Endothelial cell of umbilical vein (primary cell): ENCODE results near the gene COL23A1. TPM values are rescaled to one million over a fixed set of nuclear protein-coding genes. Genes with fewer than 3 reads are reported as not detected.
A peak's percentile ranks its signal among the peaks of the same experiment; 100 is the strongest.

Experiments
- BruUV-seq: library from RNA; stranded (reverse); fragments of 400-500 nt; replicated peaks from 2 replicates; lab custom pipeline; 2021; lab: Mats Ljungman, UMichigan
- CTCF ChIA-PET: fragments of 300-600, 350-600 bp; sonication (Branson Sonifier 250); formaldehyde crosslinking; loops from one replicate; lab custom pipeline; 2021; ENCODE audit warnings: antibody characterized with exemption, inconsistent platforms; lab: Charles Lee
- POLR2A ChIA-PET: fragments of 300-600, 350-600 bp; sonication (Branson Sonifier 250); formaldehyde crosslinking; loops from one replicate; lab custom pipeline; 2021; ENCODE audit warnings: antibody characterized with exemption, inconsistent platforms; lab: Charles Lee
- DNase-seq: peaks from one replicate; pipeline ENCODE4 v3.0.0-alpha.2; 2011; ENCODE audit warnings: low read depth, low spot score
- FAIRE-seq: peaks from 2 replicates; lab custom pipeline; 2011; peaks lifted over from hg19 to GRCh38; lab: Jason Lieb, UNC
- H2AFZ ChIP-seq: 2 replicates; pipeline ENCODE4 v1.6.0; 2012; ENCODE audit warnings: low read depth, low read length, control low read depth, inconsistent platforms
- H3K27ac ChIP-seq: 2 replicates; pipeline ENCODE4 v1.5.1; 2011; ENCODE audit warnings: low read depth, mild to moderate bottlenecking, control low read depth, low read length, moderate library complexity; ENCODE audit not compliant: insufficient read depth
- H3K27me3 ChIP-seq, 2 experiments: 2 replicates each; pipeline versions ENCODE4 v1.6.0 to v1.6.1; 2011; ENCODE audit warnings: low read length in 2 of 2, mixed read lengths in 1 of 2; ENCODE audit not compliant: control insufficient read depth in 2 of 2, insufficient read depth in 2 of 2
- H3K36me3 ChIP-seq, 2 experiments: 2 replicates in 1 of 2; 3 replicates in 1 of 2; pipeline ENCODE4 v1.5.1; 2011; ENCODE audit warnings: low read length in 2 of 2, mild to moderate bottlenecking in 1 of 2, moderate library complexity in 1 of 2; ENCODE audit not compliant: control insufficient read depth in 2 of 2, insufficient read depth in 2 of 2; ENCODE audit errors: extremely low read depth in 1 of 2
- H3K4me1 ChIP-seq: 3 replicates; pipeline ENCODE4 v1.5.1; 2011; ENCODE audit warnings: mild to moderate bottlenecking, low read length; ENCODE audit not compliant: control insufficient read depth, insufficient read depth; ENCODE audit errors: extremely low read depth
- H3K4me2 ChIP-seq: 2 replicates; pipeline ENCODE4 v1.6.1; 2011; ENCODE audit warnings: low read length, control low read depth, mixed read lengths; ENCODE audit not compliant: insufficient read depth
- H3K4me3 ChIP-seq, 3 experiments: fragments of 200-600 bp in 1 of 3; sonication (generic), shearing (Covaris generic) in 1 of 3; replicated peaks in 1 of 3; 2 replicates each; pipeline ENCODE4 v1.5.1; 2011 to 2016; ENCODE audit warnings: control low read depth in 3 of 3, low read length in 3 of 3, mild to moderate bottlenecking in 2 of 3, inconsistent platforms in 1 of 3, low read depth in 1 of 3, moderate library complexity in 1 of 3; ENCODE audit not compliant: insufficient read depth in 1 of 3
- H3K79me2 ChIP-seq: 2 replicates; pipeline ENCODE4 v1.6.0; 2012; ENCODE audit warnings: low read length, inconsistent platforms; ENCODE audit not compliant: control insufficient read depth, insufficient read depth
- H3K9ac ChIP-seq: replicated peaks from 2 replicates; pipeline ENCODE3; 2011; ENCODE audit warnings: low read length, control low read depth; ENCODE audit not compliant: insufficient read depth; ENCODE audit errors: extremely low read depth
- H3K9me1 ChIP-seq: replicated peaks from 3 replicates; pipeline ENCODE4 v1.6.0; 2011; ENCODE audit warnings: mild to moderate bottlenecking, low read length; ENCODE audit not compliant: control insufficient read depth, insufficient read depth; ENCODE audit errors: extremely low read depth
- H3K9me3 ChIP-seq: replicated peaks from 2 replicates; pipeline ENCODE4 v1.5.1; 2012; ENCODE audit warnings: low read length, inconsistent platforms; ENCODE audit not compliant: control insufficient read depth, insufficient read depth
- H4K20me1 ChIP-seq: replicated peaks from 2 replicates; pipeline ENCODE3; 2011; ENCODE audit warnings: mild to moderate bottlenecking, low read length; ENCODE audit not compliant: control insufficient read depth, insufficient read depth; ENCODE audit errors: extremely low read depth
- CTCF ChIP-seq, 2 donors: IDR thresholded peaks; 1 replicate in 1 of 2; 2 replicates in 1 of 2; pipeline ENCODE4 v1.5.1; 2011; ENCODE audit warnings: low read length in 2 of 2, mild to moderate bottlenecking in 2 of 2, moderate library complexity in 2 of 2, control low read depth in 1 of 2, inconsistent platforms in 1 of 2, low read depth in 1 of 2; ENCODE audit not compliant: insufficient read depth in 1 of 2; ENCODE audit errors: extremely low read depth in 1 of 2
- EZH2 ChIP-seq: IDR thresholded peaks from 2 replicates; pipeline ENCODE4 v1.6.1; 2012; ENCODE audit warnings: borderline replicate concordance, low read depth, mild to moderate bottlenecking, moderate library complexity, low read length, inconsistent platforms; ENCODE audit not compliant: severe bottlenecking
- FOS ChIP-seq: IDR thresholded peaks from 2 replicates; pipeline ENCODE4 v1.6.1; 2011; ENCODE audit warnings: mild to moderate bottlenecking, low read length, moderate library complexity, borderline replicate concordance; ENCODE audit not compliant: insufficient read depth
- GATA2 ChIP-seq: IDR thresholded peaks from 2 replicates; pipeline ENCODE4 v1.7.0; 2011; ENCODE audit warnings: low read depth, mild to moderate bottlenecking, moderate library complexity, mixed read lengths, low read length; ENCODE audit not compliant: insufficient read length, insufficient read depth
- JUN ChIP-seq: IDR thresholded peaks from 2 replicates; pipeline ENCODE4 v1.6.1; 2011; ENCODE audit warnings: borderline replicate concordance, low read depth; ENCODE audit not compliant: insufficient read length, insufficient read depth
- MYC ChIP-seq: IDR thresholded peaks from one replicate; pipeline ENCODE4 v1.6.1; 2011; ENCODE audit warnings: mild to moderate bottlenecking, low read depth, low read length
- POLR2A ChIP-seq: IDR thresholded peaks from 2 replicates; pipeline ENCODE4 v1.6.1; 2012; ENCODE audit warnings: low read depth, mild to moderate bottlenecking, control low read depth, low read length
- POLR2AphosphoS5 ChIP-seq: IDR thresholded peaks from 2 replicates; pipeline ENCODE4 v1.6.1; 2012; ENCODE audit warnings: low read depth, mild to moderate bottlenecking, control low read depth, low read length, moderate library complexity; ENCODE audit not compliant: insufficient read depth
- dilution Hi-C: fragments of 300-500 bp; cut with MboI; formaldehyde crosslinking; loops from one replicate; pipeline ENCODE4 v1.15.0; 2019; ENCODE audit warnings: low sequenced_read_pairs; ENCODE audit not compliant: extremely low pct_ligation_motif_present
- intact Hi-C: fragments of 100-400 bp; cut with micrococcal nuclease; formaldehyde crosslinking; loops from one replicate; pipeline ENCODE4 v1.10.0; 2022
- polyA plus RNA-seq, 4 experiments: library from polyadenylated mRNA; depleted of rRNA in 3 of 4; stranded (reverse) in 3 of 4; unstranded in 1 of 4; fragments of >200 nt; gene quantifications; 2 replicates each; pipeline versions ENCODE4 v1.2.1 to v1.2.3, GENCODE V29; 2011 to 2012; ENCODE audit warnings: missing spikeins in 1 of 4
- total RNA-seq: library from RNA; stranded (reverse); gene quantifications from 2 replicates; pipeline ENCODE4 v1.2.3, GENCODE V29; 2021
- TF ChIP-seq, protein P1 (sequence below): IDR thresholded peaks from 2 replicates; pipeline ENCODE4 v1.6.1; 2011; ENCODE audit not compliant: insufficient read depth, insufficient read length

The COL23A1 gene
- total and polyA plus RNA-seq, 2 donors (not counting 3 experiments of a cell fraction or from before 2014, with no cell fraction given), result not detected

- Histone ChIP-seq H3K36me3 (peaks cover 20 to 24% of the 10 kb centered on the region in 2 experiments), H4K20me1 (peaks cover 4% of the 10 kb centered on the region), H3K27me3 (no peaks in the 10 kb centered on the region), H3K9me1 (no peaks in the 10 kb centered on the region), H2AFZ (peak within 1 kb of the TSS; percentile 58), H3K9ac (peak within 1 kb of the TSS; percentile 89), H3K27ac (peak within 1 kb of the TSS; percentile 65), H3K4me3 (peak within 1 kb of the TSS; percentile 66 to 93 (median 81)), H3K4me1 (peaks cover 22% of the 10 kb centered on the region), H3K9me3 (no peaks in the 10 kb centered on the region), H3K4me2 (peak within 1 kb of the TSS; percentile 69), H3K79me2 (peaks cover 52% of the 10 kb centered on the region)
- dilution Hi-C loops, result no loop called here
- DNase-seq (peak; percentile 96), FAIRE-seq (peak; percentile 98)
- BruUV-seq, result no TSS peak
- CTCF ChIA-PET, result interaction anchor here (0.9 to 1.1 kb wide), 4 partner anchors 9 to 129 kb away, joined by 3 to 9 read pairs (median 4); no protein-coding TSS in a partner anchor
- intact Hi-C loops, result loop anchor here (1.0 to 2.0 kb wide), 4 partner anchors 28 to 128 kb away; partner anchors contain the start of gene PHYKPL
- POLR2A ChIA-PET, result interaction anchor here (0.6 to 1.5 kb wide), 9 partner anchors 10 to 251 kb away, joined by 3 to 13 read pairs (median 4); partner anchors contain the start of gene NHP2
- TF ChIP-seq FOS, result no peak
- TF ChIP-seq POLR2A, result peak; percentile 100
- peak; percentile 100 for TF ChIP-seq POLR2AphosphoS5
- TF ChIP-seq, protein P1, sequence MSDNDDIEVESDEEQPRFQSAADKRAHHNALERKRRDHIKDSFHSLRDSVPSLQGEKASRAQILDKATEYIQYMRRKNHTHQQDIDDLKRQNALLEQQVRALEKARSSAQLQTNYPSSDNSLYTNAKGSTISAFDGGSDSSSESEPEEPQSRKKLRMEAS, result peak; percentile 15
Observed at GRCh38 chr5:178204182-178204934, 385.8 kb downstream of the COL23A1 start, which contains the start of gene HNRNPAB. Gene HNRNPAB, plus strand, starts transcription at chr5:178204533. Its CDS starts 305 bp downstream, at chr5:178204838.

- intact Hi-C loops (loop anchor here (1.0 to 2.0 kb wide), 4 partner anchors 29 to 127 kb away; partner anchors contain the start of gene PHYKPL), dilution Hi-C loops (no loop called here)
- TSS peak; percentile 80 for BruUV-seq
- DNase-seq (no peak), FAIRE-seq (no peak)
- Histone ChIP-seq H3K36me3 (peaks cover 14 to 18% of the 10 kb centered on the region in 2 experiments), H3K4me3 (peak overlapping the region; percentile 42 to 66 (median 57)), H2AFZ (peak overlapping the region; percentile 58), H3K27me3 (no peaks in the 10 kb centered on the region), H3K4me2 (peak overlapping the region; percentile 62), H3K27ac (peak overlapping the region; percentile 2), H3K9me1 (no peaks in the 10 kb centered on the region), H3K9me3 (no peaks in the 10 kb centered on the region), H4K20me1 (peaks cover 4% of the 10 kb centered on the region), H3K79me2 (peaks cover 46% of the 10 kb centered on the region), H3K9ac (peak overlapping the region; percentile 60), H3K4me1 (peaks cover 22% of the 10 kb centered on the region)
- TF ChIP-seq, protein P1, result no peak
- TF ChIP-seq MYC, result no peak
- no peak for TF ChIP-seq GATA2
- no peak for TF ChIP-seq CTCF (IDR thresholded peaks at IDR 0.05; ENCODE audit: extremely low read depth in 1 of 2, insufficient read depth in 1 of 2, low read depth in 1 of 2, low read length in 2 of 2)
- TF ChIP-seq JUN, result no peak
- no peak for TF ChIP-seq POLR2A
- no peak for TF ChIP-seq EZH2
- TF ChIP-seq FOS, result no peak
- no peak for TF ChIP-seq POLR2AphosphoS5
- ChIA-PET CTCF (interaction anchor here (0.9 to 1.1 kb wide), 2 partner anchors 34 to 128 kb away, joined by 3 to 9 read pairs; no protein-coding TSS in a partner anchor), POLR2A (interaction anchor here (0.7 to 1.5 kb wide), 8 partner anchors 10 to 128 kb away, joined by 3 to 13 read pairs (median 5); partner anchors contain the start of gene NHP2)
Observed at GRCh38 chr5:178203670-178204181, 386.5 kb downstream of the COL23A1 start.
